HL-60/S4 treated with phorbol 12-myristate 13-acetate at 8.2 ng/mL for 4 days and 3 days (cell line): Measurements from ENCODE around the gene PVALEF.

Experiments
- in situ Hi-C: fragments of 300-500 bp; cut with MboI; formaldehyde crosslinking; loops from 2 replicates; pipeline ENCODE4 v1.15.0; 2022; ENCODE audit warnings: low sequenced_read_pairs

The PVALEF gene

GRCh38 chr17:81193470-81194224 is 28.3 kb downstream of the PVALEF start:
- in situ Hi-C loops, result no loop called here

GRCh38 chr17:81194225-81194760 is 29.0 kb downstream of the PVALEF start:
- in situ Hi-C loops, result no loop called here

- in situ Hi-C loops, result no loop called here
These were observed 29.9 kb downstream of the PVALEF start for GRCh38 chr17:81194941-81195901.

- in situ Hi-C loops, result no loop called here
These were observed 30.7 kb downstream of the PVALEF start for GRCh38 chr17:81195941-81196495.

GRCh38 chr17:81196505-81197408 is 31.4 kb downstream of the PVALEF start:
- in situ Hi-C loops, result no loop called here

- in situ Hi-C loops, result no loop called here
These were observed 32.1 kb downstream of the PVALEF start for GRCh38 chr17:81197409-81197795.

- in situ Hi-C loops, result no loop called here
These were observed 32.7 kb downstream of the PVALEF start for GRCh38 chr17:81197831-81198490.

GRCh38 chr17:81198826-81199481 is 33.6 kb downstream of the PVALEF start:
- in situ Hi-C loops, result no loop called here

- in situ Hi-C loops, result no loop called here
These were observed 34.1 kb downstream of the PVALEF start for GRCh38 chr17:81199482-81199830.

GRCh38 chr17:81200201-81200600 is 34.9 kb downstream of the PVALEF start:
- in situ Hi-C loops, result no loop called here

GRCh38 chr17:81200695-81201580 is 35.6 kb downstream of the PVALEF start:
- in situ Hi-C loops, result no loop called here

GRCh38 chr17:81202318-81202717 is 37.0 kb downstream of the PVALEF start:
- in situ Hi-C loops, result no loop called here

GRCh38 chr17:81203136-81203535 is 37.8 kb downstream of the PVALEF start:
- in situ Hi-C loops, result no loop called here

GRCh38 chr17:81204578-81204977 is 39.3 kb downstream of the PVALEF start:
- in situ Hi-C loops, result no loop called here

GRCh38 chr17:81206166-81206565 is 40.9 kb downstream of the PVALEF start:
- in situ Hi-C loops, result no loop called here

- in situ Hi-C loops, result no loop called here
These were observed 41.4 kb downstream of the PVALEF start for GRCh38 chr17:81206657-81207056.

GRCh38 chr17:81207610-81208581 is 42.6 kb downstream of the PVALEF start:
- in situ Hi-C loops, result no loop called here
